ENCODE data around the gene SCNN1A. TPM values are rescaled to one million over a fixed set of nuclear protein-coding genes. Genes with fewer than 3 reads are reported as not detected.

Gene SCNN1A
- total and polyA plus RNA-seq, 4 donors: 86.6 to 312 (median 125) TPM

GRCh38 chr12:6318440-6318879, 56.9 kb downstream of the SCNN1A start:
- Histone ChIP-seq H3K27me3 (ENCODE audit: control insufficient read depth in 3 of 3, insufficient read depth in 3 of 3, low read length in 2 of 3) (no peaks in the 10 kb centered on the region), H3K4me1 (ENCODE audit: control insufficient read depth in 5 of 5, insufficient read depth in 5 of 5, low read length in 5 of 5) (peaks cover 0 to 7% (median under 1%) of the 10 kb centered on the region in 5 donors), H3K9ac (ENCODE audit: insufficient read depth in 1 of 2, low read length in 2 of 2) (no peak overlapping the region), H3K4me3 (no peak overlapping the region), H3K9me3 (ENCODE audit: control insufficient read depth in 4 of 4, insufficient read depth in 3 of 4, low read length in 3 of 4) (no peaks in the 10 kb centered on the region), H3K36me3 (ENCODE audit: control insufficient read depth in 4 of 4, insufficient read depth in 4 of 4, low read length in 4 of 4) (no peaks in the 10 kb centered on the region), H3K27ac (ENCODE audit: low read depth in 1 of 2, low read length in 1 of 2) (no peak overlapping the region)
- DNase-seq (no peak), ATAC-seq (ENCODE audit: insufficient read depth, low FRiP score) (no peak)
- WGBS, 2 donors: 66 to 73% methylated on average over 15 to 16 of the region's 16 CpGs
- TF ChIP-seq CTCF (IDR thresholded peaks at IDR 0.05; ENCODE audit: control extremely low read depth, extremely low read depth): no peak

GRCh38 chr12:6317693-6318439, 57.5 kb downstream of the SCNN1A start:
- H3K9me3 ChIP-seq (ENCODE audit: control insufficient read depth in 4 of 4, insufficient read depth in 3 of 4, low read length in 3 of 4): no peaks in the 10 kb centered on the region
- TF ChIP-seq CTCF (IDR thresholded peaks at IDR 0.05; ENCODE audit: control extremely low read depth, extremely low read depth): no peak
- no peak overlapping the region for H3K4me3 ChIP-seq
- peaks cover 0 to 2% (median 0%) of the 10 kb centered on the region in 5 donors for H3K4me1 ChIP-seq (ENCODE audit: control insufficient read depth in 5 of 5, insufficient read depth in 5 of 5, low read length in 5 of 5)
- H3K9ac ChIP-seq (ENCODE audit: insufficient read depth in 1 of 2, low read length in 2 of 2): no peak overlapping the region
- H3K27me3 ChIP-seq (ENCODE audit: control insufficient read depth in 3 of 3, insufficient read depth in 3 of 3, low read length in 2 of 3): no peaks in the 10 kb centered on the region
- no peak overlapping the region for H3K27ac ChIP-seq (ENCODE audit: low read depth in 1 of 2, low read length in 1 of 2)
- DNase-seq (no peak), ATAC-seq (ENCODE audit: insufficient read depth, low FRiP score) (no peak)
- H3K36me3 ChIP-seq (ENCODE audit: control insufficient read depth in 4 of 4, insufficient read depth in 4 of 4, low read length in 4 of 4): no peaks in the 10 kb centered on the region
- 70 to 80% methylated on average over 21 of the region's 21 CpGs for WGBS, 2 donors

- no peak overlapping the region for H3K9ac ChIP-seq (ENCODE audit: insufficient read depth in 1 of 2, low read length in 2 of 2)
- no peak for TF ChIP-seq CTCF (IDR thresholded peaks at IDR 0.05; ENCODE audit: control extremely low read depth, extremely low read depth)
- 81 to 94% methylated on average over 21 of the region's 21 CpGs for WGBS, 2 donors
- no peak overlapping the region for H3K4me3 ChIP-seq
- H3K9me3 ChIP-seq (ENCODE audit: control insufficient read depth in 4 of 4, insufficient read depth in 3 of 4, low read length in 3 of 4): no peaks in the 10 kb centered on the region
- no peak overlapping the region for H3K27ac ChIP-seq (ENCODE audit: low read depth in 1 of 2, low read length in 1 of 2)
- no peaks in the 10 kb centered on the region for H3K27me3 ChIP-seq (ENCODE audit: control insufficient read depth in 3 of 3, insufficient read depth in 3 of 3, low read length in 2 of 3)
- ATAC-seq (ENCODE audit: insufficient read depth, low FRiP score) (no peak), DNase-seq (no peak)
- peaks cover 0 to 6% (median 0%) of the 10 kb centered on the region in 5 donors for H3K4me1 ChIP-seq (ENCODE audit: control insufficient read depth in 5 of 5, insufficient read depth in 5 of 5, low read length in 5 of 5)
- H3K36me3 ChIP-seq (ENCODE audit: control insufficient read depth in 4 of 4, insufficient read depth in 4 of 4, low read length in 4 of 4): no peaks in the 10 kb centered on the region
Observed at GRCh38 chr12:6316921-6317692, 58.3 kb downstream of the SCNN1A start.

Measured in lung (tissue), 12 donors.